Skeletal muscle tissue (tissue), 4 donors: ENCODE data around the gene RPS29. TPM values are rescaled to one million over a fixed set of nuclear protein-coding genes. Genes with fewer than 3 reads are reported as not detected.

ENCODE experiments used
- H3K27ac ChIP-seq: one replicate; pipeline ENCODE4 v1.7.0; 2013; ENCODE audit warnings: mild to moderate bottlenecking, low read depth, low read length, inconsistent platforms
- H3K27me3 ChIP-seq, 3 donors: one replicate each; pipeline ENCODE4 v1.7.0; 2013; ENCODE audit warnings: low read length in 3 of 3; ENCODE audit not compliant: control insufficient read depth in 3 of 3, insufficient read depth in 3 of 3
- H3K36me3 ChIP-seq, 3 donors: one replicate each; pipeline ENCODE4 v1.7.0; 2013; ENCODE audit warnings: low read length in 3 of 3; ENCODE audit not compliant: control insufficient read depth in 3 of 3, insufficient read depth in 3 of 3
- H3K4me1 ChIP-seq, 3 donors: one replicate each; pipeline ENCODE4 v1.7.0; 2013; ENCODE audit warnings: low read length in 3 of 3, mild to moderate bottlenecking in 3 of 3; ENCODE audit not compliant: control insufficient read depth in 3 of 3, insufficient read depth in 3 of 3
- H3K4me3 ChIP-seq, 3 donors: one replicate each; pipeline ENCODE4 v1.7.0; 2013; ENCODE audit warnings: low read length in 3 of 3
- H3K9ac ChIP-seq, 3 donors: one replicate each; pipeline ENCODE4 v1.7.0; 2013; ENCODE audit warnings: low read length in 3 of 3, mild to moderate bottlenecking in 3 of 3, moderate library complexity in 2 of 3, low read depth in 1 of 3
- H3K9me3 ChIP-seq, 3 donors: one replicate each; pipeline ENCODE4 v1.7.0; 2013; ENCODE audit warnings: low read length in 3 of 3; ENCODE audit not compliant: control insufficient read depth in 3 of 3
- total RNA-seq: library from RNA; depleted of rRNA; stranded (reverse); fragments of >200 nt; gene quantifications from one replicate; pipeline ENCODE4 v1.2.3, GENCODE V29; 2014
- donor health status: Osteomylitis.

Gene RPS29
- total RNA-seq, 1 donor from 2014 or later = 2,999 TPM

DNA sequence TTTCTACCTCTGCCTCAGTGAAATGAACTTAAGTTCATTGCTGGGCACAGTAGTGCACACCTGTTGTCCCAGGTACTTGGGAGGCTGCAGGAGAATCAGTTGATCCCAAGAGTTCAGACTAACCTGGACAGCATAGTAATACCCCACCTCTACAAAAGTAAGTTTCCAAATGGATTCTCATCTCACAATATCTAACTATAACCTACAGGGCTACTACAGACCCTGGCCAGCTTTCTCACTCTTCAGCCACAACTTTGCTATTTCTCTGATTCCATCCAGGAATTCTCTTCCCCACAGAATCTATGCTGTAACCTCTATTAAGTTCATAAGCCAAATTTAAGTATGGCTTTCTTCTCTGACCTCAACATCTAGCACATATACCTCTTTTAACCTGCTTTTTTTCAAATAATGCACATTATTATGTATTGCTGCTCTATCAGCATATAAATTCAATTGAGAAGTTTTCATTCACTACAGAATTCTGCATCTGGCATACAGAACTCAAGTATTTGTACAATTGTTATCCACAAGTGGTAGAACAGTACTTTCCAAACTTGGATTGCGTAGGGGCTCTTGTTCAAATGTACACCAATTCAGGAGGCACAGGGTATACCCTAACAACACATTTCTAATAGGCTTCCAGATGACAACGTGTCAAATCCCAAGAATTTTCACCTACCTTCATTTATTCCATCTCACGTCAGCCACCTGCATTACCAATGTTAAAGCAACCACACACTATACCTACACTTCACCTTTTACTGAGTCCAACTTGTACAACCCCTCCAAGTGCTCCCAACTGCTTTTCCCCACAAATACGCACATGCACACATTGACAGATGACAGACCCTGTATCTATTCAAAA, 3.8 kb downstream of the RPS29 start:
- no peak overlapping the region for H3K9ac ChIP-seq
- no peak overlapping the region for H3K4me3 ChIP-seq
- peaks cover 11 to 24% (median 12%) of the 10 kb centered on the region in 3 donors for H3K4me1 ChIP-seq
- peaks cover 15 to 30% (median 22%) of the 10 kb centered on the region in 3 donors for H3K36me3 ChIP-seq
- no peak overlapping the region for H3K27ac ChIP-seq
- H3K27me3 ChIP-seq = no peaks in the 10 kb centered on the region
- H3K9me3 ChIP-seq = no peaks in the 10 kb centered on the region

DNA sequence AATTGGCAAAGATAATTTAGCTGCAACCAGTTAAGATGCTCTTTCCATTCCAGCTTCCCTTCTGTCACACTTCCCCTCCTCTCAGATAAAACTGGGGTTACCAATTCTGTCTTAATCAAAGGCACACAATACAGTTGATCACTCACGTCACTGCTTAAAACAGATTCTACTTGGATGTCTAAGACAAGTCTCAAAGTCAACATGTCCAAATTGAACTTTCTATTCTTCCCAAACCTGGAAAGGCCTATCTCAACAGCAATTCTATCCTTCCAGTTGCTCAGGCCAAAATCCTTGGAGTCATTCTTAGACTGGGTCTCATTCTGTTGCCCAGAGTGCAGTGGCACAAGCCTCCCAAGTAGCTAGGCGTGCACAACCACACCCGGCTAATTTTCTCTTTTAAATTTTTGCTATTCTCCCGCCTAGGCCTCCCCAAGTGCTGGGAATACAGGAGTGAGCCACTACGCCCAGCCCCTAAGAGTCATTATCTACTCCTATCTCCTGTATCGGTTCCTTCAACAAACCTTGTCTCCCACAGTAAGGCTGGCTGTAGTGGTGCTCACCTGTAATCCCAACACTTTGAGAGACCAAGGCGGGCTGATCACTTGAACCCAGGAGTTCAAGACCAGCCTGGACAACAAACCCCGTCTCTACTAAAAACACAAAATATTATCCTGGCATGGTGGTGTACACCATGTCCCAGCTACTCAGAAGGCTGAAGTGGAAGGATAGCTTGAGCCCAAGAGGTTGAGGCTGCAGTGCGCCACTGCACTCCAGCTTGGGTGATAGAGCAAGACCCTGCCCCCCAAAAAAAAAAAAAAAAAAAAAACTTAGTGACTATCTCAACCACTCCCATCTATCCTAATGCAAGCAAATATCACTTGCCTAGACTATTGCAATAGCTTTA, 4.7 kb downstream of the RPS29 start:
- Histone ChIP-seq H3K36me3 (peaks cover 20 to 37% (median 22%) of the 10 kb centered on the region in 3 donors), H3K9ac (no peak overlapping the region), H3K9me3 (no peaks in the 10 kb centered on the region), H3K27me3 (no peaks in the 10 kb centered on the region), H3K4me3 (no peak overlapping the region), H3K4me1 (peaks cover 11 to 24% (median 12%) of the 10 kb centered on the region in 3 donors), H3K27ac (no peak overlapping the region)

DNA sequence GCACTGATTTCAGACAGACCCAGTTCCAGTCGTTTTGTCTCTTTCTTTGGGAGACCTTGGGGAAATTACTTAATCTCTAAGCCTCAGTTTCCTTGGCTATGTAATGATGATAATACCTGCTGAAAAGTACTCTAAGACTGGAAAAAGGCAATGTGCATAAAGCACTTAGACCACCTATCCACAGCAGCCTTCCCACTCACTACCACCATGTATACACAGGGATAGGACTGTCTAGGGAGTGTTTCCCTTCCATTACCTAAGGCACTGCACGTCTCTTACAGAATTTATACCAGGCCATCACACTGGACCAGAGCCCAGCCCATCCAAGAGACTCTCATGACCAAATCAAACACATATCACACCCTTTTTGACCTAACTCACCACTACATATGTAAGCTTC, 6.3 kb downstream of the RPS29 start:
- Histone ChIP-seq H3K27ac (no peak overlapping the region), H3K4me1 (peaks cover 9 to 18% (median 10%) of the 10 kb centered on the region in 3 donors), H3K9ac (no peak overlapping the region), H3K27me3 (no peaks in the 10 kb centered on the region), H3K4me3 (no peak overlapping the region), H3K9me3 (no peaks in the 10 kb centered on the region), H3K36me3 (peaks cover 19 to 39% (median 22%) of the 10 kb centered on the region in 3 donors)

DNA sequence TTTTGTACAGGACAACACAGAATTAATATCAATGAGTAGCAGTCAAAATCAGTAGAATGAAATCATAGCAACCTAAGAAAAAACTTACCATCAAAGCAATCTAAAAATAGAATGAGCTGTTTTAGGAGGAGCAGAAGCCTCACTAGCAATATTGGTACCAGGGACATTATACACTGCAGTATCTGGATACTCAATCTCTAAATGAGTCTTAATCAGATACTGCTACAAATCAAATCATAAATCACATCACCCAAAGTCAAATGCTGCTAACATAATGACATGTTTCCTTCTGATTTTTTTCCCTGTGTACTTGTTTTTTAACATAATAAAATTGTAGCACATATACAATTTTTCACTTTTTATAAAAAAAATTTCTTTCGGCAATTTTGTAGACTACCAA, 8.0 kb downstream of the RPS29 start:
- Histone ChIP-seq H3K27ac (no peak overlapping the region), H3K36me3 (peaks cover 9 to 26% (median 14%) of the 10 kb centered on the region in 3 donors), H3K4me3 (no peak overlapping the region), H3K9me3 (no peaks in the 10 kb centered on the region), H3K9ac (peak overlapping the region in 1 of 3 donors; percentile 44), H3K27me3 (no peaks in the 10 kb centered on the region), H3K4me1 (peaks cover 3 to 8% (median 3%) of the 10 kb centered on the region in 3 donors)

DNA sequence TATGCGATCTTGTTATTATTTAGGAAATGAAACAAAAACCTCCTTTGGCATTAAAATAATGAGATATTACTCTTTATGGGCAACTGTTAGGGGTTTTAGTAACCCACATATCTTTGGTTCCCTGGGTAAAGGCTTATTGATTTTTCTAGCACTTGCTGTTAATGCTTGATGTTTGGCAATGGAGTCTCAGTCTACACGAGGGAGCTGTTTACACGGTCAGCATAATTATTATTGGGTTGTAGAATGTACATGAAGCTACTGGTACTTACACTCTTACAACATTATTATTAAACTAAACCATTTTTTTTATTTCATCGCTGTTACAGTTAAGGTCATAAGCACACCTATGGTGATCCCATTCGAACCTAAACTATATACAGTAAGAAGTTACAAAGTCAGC, 12.1 kb downstream of the RPS29 start:
- no peak overlapping the region for H3K4me3 ChIP-seq
- no peaks in the 10 kb centered on the region for H3K27me3 ChIP-seq
- peaks cover 2 to 13% (median 7%) of the 10 kb centered on the region in 3 donors for H3K36me3 ChIP-seq
- peaks cover 0 to 3% (median 0%) of the 10 kb centered on the region in 3 donors for H3K4me1 ChIP-seq
- no peaks in the 10 kb centered on the region for H3K9me3 ChIP-seq
- H3K27ac ChIP-seq = no peak overlapping the region
- H3K9ac ChIP-seq = no peak overlapping the region

DNA sequence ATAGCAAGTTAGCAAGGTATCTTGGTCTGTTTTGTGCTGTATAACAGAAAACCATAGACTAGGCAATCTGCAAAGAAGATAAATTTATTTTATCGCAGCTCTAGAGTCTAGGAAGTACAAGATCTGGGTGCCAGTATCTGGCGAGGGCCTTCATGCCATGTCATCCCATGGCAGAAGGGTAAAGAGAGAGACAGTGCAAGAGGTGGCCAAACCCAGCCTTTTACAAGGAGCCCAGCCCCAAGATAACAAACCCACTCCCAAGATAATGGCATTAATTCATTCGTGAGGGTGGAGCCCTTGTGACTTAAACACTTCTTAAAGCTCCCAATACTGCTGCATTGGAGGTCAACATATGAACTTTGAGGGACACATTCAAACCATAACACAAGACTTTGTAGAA, 16.9 kb downstream of the RPS29 start:
- Histone ChIP-seq H3K9ac (no peak overlapping the region), H3K9me3 (no peaks in the 10 kb centered on the region), H3K4me3 (no peak overlapping the region), H3K27me3 (no peaks in the 10 kb centered on the region), H3K27ac (no peak overlapping the region), H3K4me1 (no peaks in the 10 kb centered on the region), H3K36me3 (no peaks in the 10 kb centered on the region)

DNA sequence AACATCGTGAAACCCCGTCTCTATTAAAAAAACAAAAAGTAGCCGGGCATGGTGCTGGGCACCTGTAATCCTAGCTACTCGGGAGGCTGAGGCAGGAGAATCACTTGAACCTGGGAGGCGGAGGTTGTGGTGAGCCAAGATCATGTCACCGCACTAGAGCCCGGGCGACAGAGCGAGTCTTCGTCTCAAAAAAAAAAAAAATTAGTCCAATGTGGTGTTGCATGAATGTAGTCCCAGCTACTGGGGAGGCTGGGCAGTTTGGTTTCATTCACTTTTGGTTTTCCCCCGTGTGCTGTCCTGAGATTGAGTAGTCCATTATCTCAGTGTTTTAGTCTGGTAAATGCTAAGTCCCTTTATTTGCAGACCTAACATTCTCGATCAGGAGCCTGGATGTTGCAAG, 19.5 kb downstream of the RPS29 start:
- no peaks in the 10 kb centered on the region for H3K27me3 ChIP-seq

DNA sequence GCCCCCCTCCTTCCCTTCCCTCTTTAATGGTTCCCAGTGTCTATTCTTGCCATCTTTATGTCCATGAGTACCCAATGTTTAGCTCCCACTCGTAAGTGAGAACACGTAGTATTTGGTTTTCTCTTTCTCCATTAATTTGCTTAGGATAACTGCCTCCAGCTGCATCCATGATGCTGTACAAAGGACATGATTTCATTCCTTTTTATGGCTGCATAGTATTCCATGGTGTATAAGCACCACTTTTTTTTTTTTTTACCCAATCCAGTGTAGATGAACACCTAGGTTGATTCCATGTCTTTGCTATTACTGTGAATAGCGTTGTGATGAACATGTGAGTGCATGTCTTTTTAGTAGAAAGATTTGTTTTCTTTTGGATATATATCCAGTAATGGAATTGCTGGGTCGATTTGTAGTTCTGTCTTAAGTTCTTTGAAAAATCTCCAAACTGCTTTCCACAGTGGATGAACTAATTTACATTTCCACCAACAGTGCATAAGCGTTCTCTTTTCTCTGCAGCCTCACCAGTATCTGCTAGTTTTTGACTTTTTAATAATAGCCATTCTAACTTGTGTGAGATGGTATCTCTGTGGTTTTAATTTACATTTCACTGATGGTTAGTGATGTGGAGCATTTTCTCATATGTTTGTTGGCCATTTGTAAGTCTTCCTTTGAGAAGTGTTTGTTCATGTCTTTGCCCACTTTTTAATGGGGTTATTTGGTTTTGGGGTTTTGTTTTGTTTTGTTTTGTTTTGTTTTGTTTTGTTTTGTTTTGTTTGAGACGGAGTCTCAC, 26.0 kb downstream of the RPS29 start:
- Histone ChIP-seq H3K9me3 (peaks cover 0 to 5% (median 0%) of the 10 kb centered on the region in 3 donors), H3K27me3 (no peaks in the 10 kb centered on the region), H3K9ac (no peak overlapping the region), H3K4me1 (no peaks in the 10 kb centered on the region), H3K27ac (no peak overlapping the region), H3K36me3 (no peaks in the 10 kb centered on the region), H3K4me3 (no peak overlapping the region)

More for the DNA sequence above, 19.5 kb downstream of the RPS29 start:
- Histone ChIP-seq H3K9me3 (peaks cover 0 to 5% (median 0%) of the 10 kb centered on the region in 3 donors), H3K36me3 (no peaks in the 10 kb centered on the region), H3K27ac (no peak overlapping the region), H3K4me3 (no peak overlapping the region), H3K9ac (no peak overlapping the region), H3K4me1 (no peaks in the 10 kb centered on the region)

DNA sequence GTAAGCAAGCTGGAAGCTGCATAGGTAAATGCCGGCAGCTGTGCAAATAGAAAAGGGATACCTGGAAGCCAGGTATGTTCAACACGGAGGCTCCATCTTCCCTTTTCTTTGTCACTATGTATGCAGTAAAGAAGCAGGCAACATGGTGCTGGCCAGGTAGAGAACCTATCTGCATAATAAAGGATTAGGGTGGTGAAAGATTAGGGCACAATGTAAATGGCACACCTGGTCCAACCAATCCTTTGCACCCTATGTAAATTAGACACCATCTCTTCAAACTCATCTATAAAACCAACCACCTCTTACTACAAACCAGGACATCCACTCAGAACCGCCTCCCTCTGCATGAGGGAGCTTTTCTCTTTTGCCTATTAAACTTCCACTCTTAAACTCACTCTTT, 32.3 kb downstream of the RPS29 start:
- H3K9ac ChIP-seq = no peak overlapping the region
- H3K4me1 ChIP-seq = no peaks in the 10 kb centered on the region
- H3K9me3 ChIP-seq = no peaks in the 10 kb centered on the region
- H3K27me3 ChIP-seq = no peaks in the 10 kb centered on the region
- no peak overlapping the region for H3K27ac ChIP-seq
- no peak overlapping the region for H3K4me3 ChIP-seq
- no peaks in the 10 kb centered on the region for H3K36me3 ChIP-seq
